ENCODE data around the gene UBAP2.
A peak's percentile ranks its signal among the peaks of the same experiment; 100 is the strongest.

UBAP2 gene

GRCh38 chr9:33921967-33922895, 126.5 kb downstream of the UBAP2 start:
- Histone ChIP-seq H3K27me3 (no peaks in the 10 kb centered on the region), H3K9me3 (no peaks in the 10 kb centered on the region), H3K4me3 (no peak overlapping the region), H3K36me3 (peaks cover 43 to 98% (median 72%) of the 10 kb centered on the region in 3 donors), H3K4me1 (peaks cover 0 to 7% (median 0%) of the 10 kb centered on the region in 4 donors), H3K27ac (no peak overlapping the region)
- intact Hi-C loops (cut with DNase I; ENCODE audit: low total_unique reads): loop anchor here (10.0 kb wide), 1 partner anchor 153 kb away; no protein-coding TSS in a partner anchor
- no peak for DNase-seq
- TF ChIP-seq, protein P1, sequence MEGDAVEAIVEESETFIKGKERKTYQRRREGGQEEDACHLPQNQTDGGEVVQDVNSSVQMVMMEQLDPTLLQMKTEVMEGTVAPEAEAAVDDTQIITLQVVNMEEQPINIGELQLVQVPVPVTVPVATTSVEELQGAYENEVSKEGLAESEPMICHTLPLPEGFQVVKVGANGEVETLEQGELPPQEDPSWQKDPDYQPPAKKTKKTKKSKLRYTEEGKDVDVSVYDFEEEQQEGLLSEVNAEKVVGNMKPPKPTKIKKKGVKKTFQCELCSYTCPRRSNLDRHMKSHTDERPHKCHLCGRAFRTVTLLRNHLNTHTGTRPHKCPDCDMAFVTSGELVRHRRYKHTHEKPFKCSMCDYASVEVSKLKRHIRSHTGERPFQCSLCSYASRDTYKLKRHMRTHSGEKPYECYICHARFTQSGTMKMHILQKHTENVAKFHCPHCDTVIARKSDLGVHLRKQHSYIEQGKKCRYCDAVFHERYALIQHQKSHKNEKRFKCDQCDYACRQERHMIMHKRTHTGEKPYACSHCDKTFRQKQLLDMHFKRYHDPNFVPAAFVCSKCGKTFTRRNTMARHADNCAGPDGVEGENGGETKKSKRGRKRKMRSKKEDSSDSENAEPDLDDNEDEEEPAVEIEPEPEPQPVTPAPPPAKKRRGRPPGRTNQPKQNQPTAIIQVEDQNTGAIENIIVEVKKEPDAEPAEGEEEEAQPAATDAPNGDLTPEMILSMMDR (IDR thresholded peaks at IDR 0.05): peak; percentile 31 to 36

- intact Hi-C loops (cut with DNase I; ENCODE audit: low total_unique reads): no loop called here
- Histone ChIP-seq H3K4me3 (no peak overlapping the region), H3K9me3 (no peaks in the 10 kb centered on the region), H3K27me3 (no peaks in the 10 kb centered on the region), H3K36me3 (peaks cover 36 to 89% (median 66%) of the 10 kb centered on the region in 3 donors), H3K27ac (no peak overlapping the region), H3K4me1 (no peaks in the 10 kb centered on the region)
- TF ChIP-seq, protein P1 (IDR thresholded peaks at IDR 0.05): no peak
- DNase-seq: no peak
Observed at GRCh38 chr9:33919276-33919897, 129.3 kb downstream of the UBAP2 start.

GRCh38 chr9:33917036-33917435, 131.7 kb downstream of the UBAP2 start:
- intact Hi-C loops (cut with DNase I; ENCODE audit: low total_unique reads): no loop called here

DNA sequence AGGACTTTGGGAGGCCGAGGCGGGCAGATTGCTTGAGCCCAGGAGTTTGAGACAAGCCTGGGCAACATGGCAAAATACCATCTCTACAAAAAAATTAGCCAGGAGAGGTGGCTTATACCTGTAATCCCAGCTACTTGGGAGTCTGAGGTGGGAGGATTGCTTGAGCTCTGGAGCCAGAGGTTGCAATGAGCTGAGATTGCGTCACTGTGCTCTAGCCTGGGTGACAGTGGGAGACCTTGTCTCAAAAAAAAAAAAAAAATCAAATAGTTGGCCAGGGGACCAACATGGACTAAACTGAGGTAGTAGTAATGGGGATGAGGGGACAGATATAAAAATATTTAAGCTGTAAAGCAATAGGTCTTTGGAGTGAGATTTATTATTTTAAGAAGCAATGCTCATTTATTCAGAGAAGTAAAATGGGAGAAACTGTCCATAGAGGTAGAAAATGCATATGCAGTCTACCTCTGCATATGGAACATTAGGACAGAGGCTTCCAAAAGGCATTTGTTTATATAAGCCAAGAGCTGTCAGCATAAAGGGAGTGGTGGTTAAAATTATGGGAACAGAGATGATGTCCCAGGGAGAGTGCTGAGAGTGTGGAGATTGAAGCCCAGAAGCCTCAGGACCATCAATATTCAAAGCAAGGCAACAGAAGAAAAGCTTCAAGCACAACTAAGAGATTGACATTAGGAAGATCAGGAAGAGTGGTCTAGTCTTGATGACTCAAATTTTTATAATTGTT, 133.6 kb downstream of the UBAP2 start:
- Histone ChIP-seq H3K36me3 (peaks cover 34 to 63% (median 51%) of the 10 kb centered on the region in 3 donors), H3K27ac (no peak overlapping the region), H3K9me3 (no peaks in the 10 kb centered on the region), H3K4me1 (peaks cover 0 to 4% (median 0%) of the 10 kb centered on the region in 4 donors), H3K27me3 (no peaks in the 10 kb centered on the region), H3K4me3 (no peak overlapping the region)
- DNase-seq: no peak
- TF ChIP-seq, protein P1 (IDR thresholded peaks at IDR 0.05): no peak
- intact Hi-C loops (cut with DNase I; ENCODE audit: low total_unique reads): no loop called here

More at GRCh38 chr9:33917036-33917435, 131.7 kb downstream of the UBAP2 start:
- no peak for DNase-seq
- Histone ChIP-seq H3K4me3 (no peak overlapping the region), H3K4me1 (peaks cover 0 to 4% (median 0%) of the 10 kb centered on the region in 4 donors), H3K36me3 (peaks cover 34 to 80% (median 59%) of the 10 kb centered on the region in 3 donors), H3K9me3 (no peaks in the 10 kb centered on the region), H3K27me3 (no peaks in the 10 kb centered on the region), H3K27ac (no peak overlapping the region)
- TF ChIP-seq, protein P1 (IDR thresholded peaks at IDR 0.05): no peak

DNA sequence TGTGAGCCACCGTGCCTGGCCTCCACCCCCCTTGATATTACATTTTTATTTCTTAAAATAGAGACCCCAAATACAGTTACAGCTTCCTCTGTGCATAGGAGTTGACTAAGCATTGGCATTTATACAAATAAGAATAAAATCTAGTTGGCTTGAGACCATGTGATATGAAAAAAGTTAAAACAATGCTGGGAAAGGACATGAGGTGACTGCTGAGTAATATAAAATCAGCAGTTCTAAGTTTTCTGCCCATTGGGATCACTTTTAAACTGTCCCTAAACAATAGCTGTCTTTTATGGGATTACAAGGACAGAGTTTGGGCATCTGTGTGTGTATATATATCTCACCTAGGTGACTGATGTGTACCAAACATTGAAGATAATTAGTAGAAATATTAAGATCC, 135.1 kb downstream of the UBAP2 start:
- TF ChIP-seq, protein P1 (IDR thresholded peaks at IDR 0.05): no peak
- no peaks in the 10 kb centered on the region for H3K27me3 ChIP-seq
- no peaks in the 10 kb centered on the region for H3K9me3 ChIP-seq
- H3K4me1 ChIP-seq: peaks cover 0 to 4% (median 0%) of the 10 kb centered on the region in 4 donors
- no peak overlapping the region for H3K4me3 ChIP-seq
- peaks cover 34 to 47% (median 37%) of the 10 kb centered on the region in 3 donors for H3K36me3 ChIP-seq
- DNase-seq: no peak
- no peak overlapping the region for H3K27ac ChIP-seq
- intact Hi-C loops (cut with DNase I; ENCODE audit: low total_unique reads): no loop called here

Data from tibial artery (tissue), 4 donors.